B cell (primary cell): ENCODE results near the gene LIX1. TPM values are rescaled to one million over a fixed set of nuclear protein-coding genes. Genes with fewer than 3 reads are reported as not detected.

ENCODE experiments used
- ATAC-seq: fragments of 200-7000 bp; cut with Tn5 transposase; one replicate; pipeline ENCODE4 v1.10.0; 2021; ENCODE audit warnings: low read depth, mild to moderate bottlenecking, moderate number of reproducible peaks, moderate library complexity
- CTCF ChIA-PET: fragments of 350-600 bp; sonication (Branson Sonifier 250); formaldehyde crosslinking; loops from one replicate; lab custom pipeline; 2021; ENCODE audit warnings: antibody characterized with exemption, inconsistent platforms; lab: Charles Lee
- POLR2A ChIA-PET: fragments of 350-600 bp; sonication (Branson Sonifier 250); formaldehyde crosslinking; loops from one replicate; lab custom pipeline; 2021; ENCODE audit warnings: antibody characterized with exemption; lab: Charles Lee
- DNase-seq: peaks from one replicate; pipeline ENCODE4 v3.0.0; 2013
- H2AFZ ChIP-seq: 2 replicates; pipeline ENCODE4 v1.6.1; 2012; ENCODE audit warnings: mild to moderate bottlenecking, low read depth, low read length; ENCODE audit not compliant: insufficient read depth, poor library complexity, severe bottlenecking
- H3K27ac ChIP-seq, 2 donors: 1 replicate in 1 of 2; 2 replicates in 1 of 2; pipeline ENCODE4 v1.5.1; 2012 to 2013; ENCODE audit warnings: low read length in 2 of 2, mild to moderate bottlenecking in 2 of 2, moderate library complexity in 1 of 2
- H3K27me3 ChIP-seq, 4 experiments: fragments of 200-600 bp in 1 of 4; sonication (generic) in 1 of 4; replicated peaks in 1 of 4; 1 replicate in 2 of 4; 2 replicates in 2 of 4; pipeline versions ENCODE4 v1.6.1 to v1.7.0; 2013 to 2016; ENCODE audit warnings: low read length in 3 of 4, mild to moderate bottlenecking in 2 of 4, mixed read lengths in 1 of 4, moderate library complexity in 1 of 4; ENCODE audit not compliant: insufficient read depth in 4 of 4, control insufficient read depth in 3 of 4; ENCODE audit errors: control extremely low read depth in 1 of 4
- H3K36me3 ChIP-seq, 2 experiments: replicated peaks in 1 of 2; 1 replicate in 1 of 2; 2 replicates in 1 of 2; pipeline versions ENCODE4 v1.6.1 to v1.7.1; 2013; ENCODE audit warnings: low read length in 1 of 2; ENCODE audit not compliant: insufficient read depth in 2 of 2, control insufficient read depth in 1 of 2; ENCODE audit errors: control extremely low read depth in 1 of 2, extremely low read depth in 1 of 2
- H3K4me1 ChIP-seq, 2 donors: fragments of 200-600 bp in 1 of 2; sonication (generic) in 1 of 2; 1 replicate in 1 of 2; 2 replicates in 1 of 2; pipeline versions ENCODE4 v1.5.1 to v1.6.1; 2013 to 2017; ENCODE audit warnings: low read length in 2 of 2; ENCODE audit not compliant: control insufficient read depth in 2 of 2, insufficient read depth in 2 of 2
- H3K4me2 ChIP-seq: replicated peaks from 2 replicates; pipeline ENCODE3; 2012; ENCODE audit warnings: mild to moderate bottlenecking, low read depth, low read length; ENCODE audit not compliant: poor library complexity, severe bottlenecking
- H3K4me3 ChIP-seq, 5 experiments: fragments of 200-600 bp in 1 of 5; sonication (generic) in 1 of 5; 1 replicate in 3 of 5; 2 replicates in 2 of 5; pipeline versions ENCODE4 v1.5.1 to v1.7.0; 2011 to 2016; ENCODE audit warnings: low read length in 4 of 5, mild to moderate bottlenecking in 4 of 5, low read depth in 2 of 5, control low read depth in 1 of 5, moderate library complexity in 1 of 5; ENCODE audit not compliant: insufficient read depth in 1 of 5; ENCODE audit errors: control extremely low read depth in 1 of 5, extremely low read depth in 1 of 5
- H3K79me2 ChIP-seq: fragments of 200-600 bp; sonication (generic); one replicate; pipeline ENCODE4 v1.6.0; 2016; ENCODE audit warnings: low read length; ENCODE audit not compliant: control insufficient read depth, insufficient read depth
- H3K9ac ChIP-seq: fragments of 200-600 bp; sonication (generic); 2 replicates; pipeline ENCODE4 v1.6.1; 2017; ENCODE audit warnings: mild to moderate bottlenecking, low read length, moderate library complexity
- H3K9me3 ChIP-seq, 3 donors: one replicate each; pipeline versions ENCODE4 v1.6.1 to v1.7.1; 2013; ENCODE audit warnings: low read length in 2 of 3; ENCODE audit not compliant: control insufficient read depth in 2 of 3, insufficient read depth in 1 of 3; ENCODE audit errors: control extremely low read depth in 1 of 3
- H4K20me1 ChIP-seq: 2 replicates; pipeline ENCODE4 v1.6.0; 2012; ENCODE audit warnings: mild to moderate bottlenecking, low read length; ENCODE audit not compliant: insufficient read depth, control insufficient read depth, poor library complexity, severe bottlenecking
- H3K27ac Mint-ChIP-seq: one replicate; pipeline ENCODE4 v1.8.0; 2021; ENCODE audit warnings: mixed read lengths
- H3K27me3 Mint-ChIP-seq: one replicate; pipeline ENCODE4 v1.8.0; 2021; ENCODE audit warnings: mixed read lengths
- H3K4me1 Mint-ChIP-seq: one replicate; pipeline ENCODE4 v1.8.0; 2021; ENCODE audit warnings: mixed read lengths
- H3K4me3 Mint-ChIP-seq: one replicate; pipeline ENCODE4 v1.8.0; 2021; ENCODE audit warnings: mixed read lengths
- H3K9me3 Mint-ChIP-seq: one replicate; pipeline ENCODE4 v1.8.0; 2022; ENCODE audit warnings: mixed read lengths; ENCODE audit not compliant: insufficient read depth
- CTCF ChIP-seq: fragments of 200-600 bp; IDR thresholded peaks from one replicate; pipeline ENCODE4 v1.8.0; 2022; ENCODE audit warnings: antibody characterized with exemption, mild to moderate bottlenecking
- EZH2 ChIP-seq: IDR thresholded peaks from 2 replicates; pipeline ENCODE4 v1.6.1; 2012; ENCODE audit warnings: borderline replicate concordance, low read depth, mild to moderate bottlenecking, moderate library complexity, low read length; ENCODE audit not compliant: insufficient read depth, poor library complexity, severe bottlenecking
- WGBS: methylation state at CpG from one replicate; pipeline ENCODE4 v1.1.5; 2013; ENCODE audit warnings: missing lambda C conversion rate; ENCODE audit not compliant: insufficient coverage; 5-methylcytosine and 5-hydroxymethylcytosine counted together
- intact Hi-C: fragments of 100-400 bp; cut with micrococcal nuclease; formaldehyde crosslinking; loops from one replicate; pipeline ENCODE4 v1.10.0; 2022
- polyA plus RNA-seq: library from polyadenylated mRNA; depleted of rRNA; stranded (reverse); fragments of >200 nt; gene quantifications from 2 replicates; pipeline ENCODE4 v1.2.3, GENCODE V29; 2012
- total RNA-seq, 2 donors: library from RNA; stranded (reverse); fragments of 120-200 nt in 1 of 2; gene quantifications; 1 replicate in 1 of 2; 2 replicates in 1 of 2; pipeline versions ENCODE4 v1.2.3 to v1.2.4, GENCODE V29; 2013 to 2022

The LIX1 gene
- total and polyA plus RNA-seq, 2 donors (not counting 1 experiment from before 2014, with no cell fraction given), result not detected

DNA sequence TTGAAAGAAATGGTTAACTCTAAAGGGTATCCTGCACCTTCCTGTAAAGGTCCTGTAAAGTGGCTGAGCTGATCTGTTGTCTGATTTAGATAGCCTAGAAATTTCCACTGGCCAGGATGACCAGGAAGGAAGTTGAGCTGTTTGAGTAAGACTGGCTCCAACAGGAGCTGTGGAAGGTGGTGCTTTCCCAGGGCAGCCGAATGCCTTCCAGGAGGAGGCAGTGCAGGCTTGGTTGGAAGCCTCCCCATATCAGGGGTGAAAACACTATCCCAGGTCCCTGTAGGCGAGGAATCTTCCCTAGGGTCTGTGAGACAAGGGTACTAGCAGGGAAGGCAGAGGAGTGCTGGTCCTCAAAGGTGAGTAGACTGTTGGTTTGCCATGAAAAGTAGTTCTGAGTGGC lies 98.4 kb downstream of the LIX1 start:
- CTCF ChIA-PET, result interaction anchor here (1.0 kb wide), 1 partner anchor 99 kb away, joined by 4 read pairs; the partner anchor contains the start of gene LIX1
- H3K9me3 Mint-ChIP-seq, result no peaks in the 10 kb centered on the region
- H3K27ac ChIP-seq, result no peak overlapping the region
- intact Hi-C loops, result no loop called here
- 75% methylated on average over 2 of the region's 2 CpGs for WGBS
- no peaks in the 10 kb centered on the region for H3K9me3 ChIP-seq
- TF ChIP-seq EZH2 (no peak), CTCF (no peak)
- no peaks in the 10 kb centered on the region for H3K79me2 ChIP-seq
- H3K27me3 Mint-ChIP-seq, result no peaks in the 10 kb centered on the region
- ATAC-seq, result no peak
- H3K4me3 Mint-ChIP-seq, result no peak overlapping the region
- H3K9ac ChIP-seq, result no peak overlapping the region
- H4K20me1 ChIP-seq, result no peaks in the 10 kb centered on the region
- H3K27ac Mint-ChIP-seq, result no peak overlapping the region
- H3K4me2 ChIP-seq, result no peak overlapping the region
- no peak for DNase-seq
- H3K36me3 ChIP-seq, result no peaks in the 10 kb centered on the region
- POLR2A ChIA-PET, result no interaction called here
- H3K4me3 ChIP-seq, result no peak overlapping the region
- peaks cover 2% of the 10 kb centered on the region for H3K4me1 Mint-ChIP-seq
- no peaks in the 10 kb centered on the region for H3K27me3 ChIP-seq
- H2AFZ ChIP-seq, result no peak overlapping the region
- no peaks in the 10 kb centered on the region for H3K4me1 ChIP-seq

DNA sequence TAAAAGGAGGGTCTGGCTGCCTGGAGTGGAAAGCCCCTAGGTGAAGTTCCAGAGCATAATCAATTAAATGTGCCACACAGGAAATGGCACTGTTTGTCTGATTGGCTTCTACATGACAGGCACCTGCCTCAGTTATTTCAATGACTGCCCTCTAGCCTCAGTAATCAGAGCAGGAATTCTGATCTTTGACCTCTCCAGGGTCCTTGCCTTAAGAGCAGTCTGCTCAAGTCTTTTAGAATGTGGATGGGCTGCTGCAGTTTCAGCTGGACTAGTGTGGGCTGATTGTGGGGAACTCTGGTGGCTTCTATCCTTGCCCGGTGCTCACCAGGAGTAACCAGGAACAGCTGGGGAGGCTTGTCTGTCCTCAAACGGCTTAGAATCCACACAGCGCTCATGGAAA lies 98.9 kb downstream of the LIX1 start:
- DNase-seq (no peak), ATAC-seq (no peak)
- intact Hi-C loops, result no loop called here
- H3K4me1 ChIP-seq, result no peaks in the 10 kb centered on the region
- POLR2A ChIA-PET, result no interaction called here
- H3K27ac ChIP-seq, result no peak overlapping the region
- H3K9me3 ChIP-seq, result no peaks in the 10 kb centered on the region
- H3K27me3 Mint-ChIP-seq, result no peaks in the 10 kb centered on the region
- CTCF ChIA-PET, result interaction anchor here (0.7 to 1.0 kb wide), 2 partner anchors 46 to 99 kb away, joined by 3 to 4 read pairs; partner anchors contain the start of gene LIX1
- no peak overlapping the region for H3K9ac ChIP-seq
- H3K9me3 Mint-ChIP-seq, result no peaks in the 10 kb centered on the region
- no peak overlapping the region for H2AFZ ChIP-seq
- no peak overlapping the region for H3K4me3 Mint-ChIP-seq
- no peak overlapping the region for H3K27ac Mint-ChIP-seq
- TF ChIP-seq CTCF, result no peak
- H3K4me3 ChIP-seq, result no peak overlapping the region
- H3K79me2 ChIP-seq, result no peaks in the 10 kb centered on the region
- H4K20me1 ChIP-seq, result no peaks in the 10 kb centered on the region
- no peaks in the 10 kb centered on the region for H3K36me3 ChIP-seq
- no peak overlapping the region for H3K4me2 ChIP-seq
- H3K27me3 ChIP-seq, result no peaks in the 10 kb centered on the region
- H3K4me1 Mint-ChIP-seq, result peaks cover 4% of the 10 kb centered on the region
- 74% methylated on average over 3 of the region's 3 CpGs for WGBS
